Measurements from ENCODE around the gene PDE5A. TPM values are rescaled to one million over a fixed set of nuclear protein-coding genes. Genes with fewer than 3 reads are reported as not detected.

The PDE5A gene
- total and polyA plus RNA-seq, 12 donors = 6.7 to 23.2 (median 14.2) TPM

GRCh38 chr4:119615068-119615719, 13.4 kb downstream of the PDE5A start:
- H3K9me3 ChIP-seq (replicated peaks in 1 of 3) = no peaks in the 10 kb centered on the region
- TF ChIP-seq POLR2A (IDR thresholded peaks at IDR 0.05) (no peak), CTCF (IDR thresholded peaks at IDR 0.05) (no peak)
- H3K4me1 ChIP-seq (replicated peaks in 1 of 2) = peaks cover 3 to 6% of the 10 kb centered on the region in 2 donors
- H3K27ac ChIP-seq = peak overlapping the region in 1 of 5 donors; percentile 17
- H3K27me3 ChIP-seq = no peaks in the 10 kb centered on the region
- H3K36me3 ChIP-seq (replicated peaks in 1 of 2) = no peaks in the 10 kb centered on the region
- intact Hi-C loops (cut with DNase I) = no loop called here
- DNase-seq = no peak
- H3K4me3 ChIP-seq = no peak overlapping the region

- intact Hi-C loops (cut with DNase I) = no loop called here
- DNase-seq = no peak
These were observed 24.3 kb downstream of the PDE5A start for GRCh38 chr4:119604266-119604665.

GRCh38 chr4:119602366-119602765, 26.2 kb downstream of the PDE5A start:
- TF ChIP-seq POLR2A (IDR thresholded peaks at IDR 0.05) (no peak), CTCF (IDR thresholded peaks at IDR 0.05) (no peak)
- WGBS, 4 donors = 51 to 65% (median 58%) methylated on average over 1 of the region's 1 CpG
- H3K9me3 ChIP-seq (replicated peaks in 1 of 3) = peaks cover 0 to 8% (median 0%) of the 10 kb centered on the region in 3 donors
- H3K27ac ChIP-seq = no peak overlapping the region
- intact Hi-C loops (cut with DNase I) = no loop called here
- DNase-seq = no peak
- no peaks in the 10 kb centered on the region for H3K4me1 ChIP-seq (replicated peaks in 1 of 2)
- no peak overlapping the region for H3K4me3 ChIP-seq
- no peaks in the 10 kb centered on the region for H3K36me3 ChIP-seq (replicated peaks in 1 of 2)
- no peaks in the 10 kb centered on the region for H3K27me3 ChIP-seq

More at GRCh38 chr4:119604266-119604665, 24.3 kb downstream of the PDE5A start:
- no peak overlapping the region for H3K4me3 ChIP-seq
- no peak overlapping the region for H3K27ac ChIP-seq
- H3K4me1 ChIP-seq (replicated peaks in 1 of 2) = no peaks in the 10 kb centered on the region
- H3K9me3 ChIP-seq (replicated peaks in 1 of 3) = peaks cover 0 to 1% (median 0%) of the 10 kb centered on the region in 3 donors
- TF ChIP-seq POLR2A (IDR thresholded peaks at IDR 0.05) = no peak
- no peaks in the 10 kb centered on the region for H3K27me3 ChIP-seq
- no peaks in the 10 kb centered on the region for H3K36me3 ChIP-seq (replicated peaks in 1 of 2)

- Histone ChIP-seq H3K4me3 (no peak overlapping the region), H3K9me3 (replicated peaks in 1 of 3) (peaks cover 0 to 8% (median 0%) of the 10 kb centered on the region in 3 donors), H3K4me1 (replicated peaks in 1 of 2) (no peaks in the 10 kb centered on the region), H3K27me3 (no peaks in the 10 kb centered on the region), H3K27ac (no peak overlapping the region), H3K36me3 (replicated peaks in 1 of 2) (no peaks in the 10 kb centered on the region)
- WGBS, 4 donors = 81 to 88% (median 84%) methylated on average over 2 of the region's 2 CpGs
- no peak for TF ChIP-seq CTCF (IDR thresholded peaks at IDR 0.05)
- TF ChIP-seq POLR2A (IDR thresholded peaks at IDR 0.05) = no peak
- DNase-seq = no peak
- intact Hi-C loops (cut with DNase I) = no loop called here
These were observed 30.1 kb downstream of the PDE5A start for GRCh38 chr4:119598521-119598920.

GRCh38 chr4:119597377-119597776, 31.2 kb downstream of the PDE5A start:
- H3K4me1 ChIP-seq (replicated peaks in 1 of 2) = no peaks in the 10 kb centered on the region
- TF ChIP-seq CTCF (IDR thresholded peaks at IDR 0.05) (no peak), POLR2A (IDR thresholded peaks at IDR 0.05) (no peak)
- no peak overlapping the region for H3K4me3 ChIP-seq
- H3K36me3 ChIP-seq (replicated peaks in 1 of 2) = no peaks in the 10 kb centered on the region
- WGBS, 4 donors = 59 to 70% (median 68%) methylated on average over 3 of the region's 3 CpGs
- no peak for DNase-seq
- intact Hi-C loops (cut with DNase I) = no loop called here
- H3K9me3 ChIP-seq (replicated peaks in 1 of 3) = peaks cover 0 to 8% (median 0%) of the 10 kb centered on the region in 3 donors
- no peaks in the 10 kb centered on the region for H3K27me3 ChIP-seq
- H3K27ac ChIP-seq = no peak overlapping the region

Data from adrenal gland (tissue), 12 donors.